Breast epithelium (tissue), 3 donors: ENCODE results near the gene FERMT1.

Source experiments
- POLR2A ChIP-seq: fragments of 450-650 bp; IDR thresholded peaks from one replicate; pipeline ENCODE4 v1.6.1; 2016; ENCODE audit warnings: antibody characterized with exemption, mild to moderate bottlenecking, moderate library complexity
- POLR2AphosphoS5 ChIP-seq, 3 donors: sonication (generic); formaldehyde crosslinking; IDR thresholded peaks; one replicate each; pipeline ENCODE4 v1.6.1; 2017; ENCODE audit warnings: antibody characterized with exemption in 3 of 3
- TF ChIP-seq, protein P1 (sequence below), 3 donors: fragments of 450-650 bp; IDR thresholded peaks; one replicate each; pipeline ENCODE4 v1.5.1; 2016 to 2017; ENCODE audit warnings: antibody characterized with exemption in 3 of 3, mild to moderate bottlenecking in 3 of 3, moderate library complexity in 3 of 3

DNA sequence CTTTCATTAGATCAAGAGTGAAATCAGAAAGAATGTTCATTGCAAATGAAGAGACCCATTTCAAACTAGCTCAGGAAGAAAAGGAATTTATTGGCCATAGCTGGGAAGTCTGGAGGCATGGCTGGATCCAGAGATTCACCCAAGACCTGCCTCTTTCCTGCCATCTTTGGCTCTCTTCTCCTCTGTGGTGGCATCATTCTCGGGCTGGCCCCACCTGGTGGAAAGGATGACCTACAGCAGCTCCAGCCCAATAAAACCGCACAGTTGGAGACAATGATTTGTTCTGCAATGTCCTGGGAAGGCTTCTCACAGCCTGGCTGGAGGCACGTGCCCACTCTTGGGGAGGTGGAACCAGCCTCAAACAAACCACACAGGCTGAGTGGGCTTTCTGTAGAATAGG lies 18.1 kb upstream of the FERMT1 start:
- TF ChIP-seq, protein P1, sequence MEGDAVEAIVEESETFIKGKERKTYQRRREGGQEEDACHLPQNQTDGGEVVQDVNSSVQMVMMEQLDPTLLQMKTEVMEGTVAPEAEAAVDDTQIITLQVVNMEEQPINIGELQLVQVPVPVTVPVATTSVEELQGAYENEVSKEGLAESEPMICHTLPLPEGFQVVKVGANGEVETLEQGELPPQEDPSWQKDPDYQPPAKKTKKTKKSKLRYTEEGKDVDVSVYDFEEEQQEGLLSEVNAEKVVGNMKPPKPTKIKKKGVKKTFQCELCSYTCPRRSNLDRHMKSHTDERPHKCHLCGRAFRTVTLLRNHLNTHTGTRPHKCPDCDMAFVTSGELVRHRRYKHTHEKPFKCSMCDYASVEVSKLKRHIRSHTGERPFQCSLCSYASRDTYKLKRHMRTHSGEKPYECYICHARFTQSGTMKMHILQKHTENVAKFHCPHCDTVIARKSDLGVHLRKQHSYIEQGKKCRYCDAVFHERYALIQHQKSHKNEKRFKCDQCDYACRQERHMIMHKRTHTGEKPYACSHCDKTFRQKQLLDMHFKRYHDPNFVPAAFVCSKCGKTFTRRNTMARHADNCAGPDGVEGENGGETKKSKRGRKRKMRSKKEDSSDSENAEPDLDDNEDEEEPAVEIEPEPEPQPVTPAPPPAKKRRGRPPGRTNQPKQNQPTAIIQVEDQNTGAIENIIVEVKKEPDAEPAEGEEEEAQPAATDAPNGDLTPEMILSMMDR (IDR thresholded peaks at IDR 0.05): no peak
- no peak for TF ChIP-seq POLR2AphosphoS5 (IDR thresholded peaks at IDR 0.05)
- TF ChIP-seq POLR2A: no peak
